ENCODE data around the gene HEXD. TPM values are rescaled to one million over a fixed set of nuclear protein-coding genes. Genes with fewer than 3 reads are reported as not detected.
"Not testable (repeated sequence)": the region's sequence is repeated elsewhere in the genome, so short reads cannot be mapped to it uniquely, and the experiment has no call there.

Gene HEXD
- total RNA-seq, 4 donors from 2014 or later: 10.6 to 42.0 (median 12.9) TPM

GRCh38 chr17:82372249-82373071, 45.7 kb upstream of the HEXD start:
- intact Hi-C loops (cut with DNase I): no loop called here
- no peak for DNase-seq

GRCh38 chr17:82373072-82373452, 45.1 kb upstream of the HEXD start:
- 75 to 83% methylated on average over 9 to 10 of the region's 10 CpGs for WGBS, 2 donors
- H3K4me3 ChIP-seq; intact Hi-C loops (cut with DNase I); H3K36me3 ChIP-seq; H3K27ac ChIP-seq; DNase-seq; H3K9me3 ChIP-seq: not testable (repeated sequence)
- H3K4me1 ChIP-seq: peaks cover 15 to 33% (median 21%) of the 10 kb centered on the region in 3 donors
- H3K27me3 ChIP-seq: peaks cover 20 to 96% (median 32%) of the 10 kb centered on the region in 4 donors

More at GRCh38 chr17:82372249-82373071, 45.7 kb upstream of the HEXD start:
- Histone ChIP-seq H3K4me3 (peak overlapping the region in 1 of 4 donors; percentile 61), H3K4me1 (peaks cover 15 to 33% (median 21%) of the 10 kb centered on the region in 3 donors), H3K36me3 (no peaks in the 10 kb centered on the region), H3K9me3 (no peaks in the 10 kb centered on the region), H3K27ac (no peak overlapping the region), H3K27me3 (peaks cover 20 to 96% (median 32%) of the 10 kb centered on the region in 4 donors)
- no peak for TF ChIP-seq POLR2A (IDR thresholded peaks at IDR 0.05)
- no peak for TF ChIP-seq CTCF (IDR thresholded peaks at IDR 0.05)
- WGBS, 2 donors: 64 to 65% methylated on average over 12 to 21 of the region's 41 CpGs

- Histone ChIP-seq H3K27ac (no peak overlapping the region), H3K4me1 (peaks cover 15 to 33% (median 21%) of the 10 kb centered on the region in 3 donors), H3K36me3 (no peaks in the 10 kb centered on the region), H3K4me3 (no peak overlapping the region), H3K9me3 (no peaks in the 10 kb centered on the region), H3K27me3 (peaks cover 20 to 96% (median 32%) of the 10 kb centered on the region in 4 donors)
- WGBS, 2 donors: 77 to 90% methylated on average over 2 to 21 of the region's 37 CpGs
- intact Hi-C loops (cut with DNase I): no loop called here
- DNase-seq: no peak
- TF ChIP-seq POLR2A (IDR thresholded peaks at IDR 0.05): no peak
- TF ChIP-seq CTCF (IDR thresholded peaks at IDR 0.05): no peak
Measured at GRCh38 chr17:82373731-82374625, 44.2 kb upstream of the HEXD start.

GRCh38 chr17:82374626-82375331, 43.4 kb upstream of the HEXD start:
- Histone ChIP-seq H3K4me3 (no peak overlapping the region), H3K27me3 (peaks cover 20 to 96% (median 26%) of the 10 kb centered on the region in 4 donors), H3K9me3 (no peaks in the 10 kb centered on the region), H3K4me1 (peaks cover 15 to 33% (median 21%) of the 10 kb centered on the region in 3 donors), H3K27ac (no peak overlapping the region), H3K36me3 (no peaks in the 10 kb centered on the region)
- WGBS, 2 donors: 0% methylated on average over 3 of the region's 79 CpGs; no CpG with 5 or more reads in 1 of the 2 donors
- no peak for TF ChIP-seq CTCF (IDR thresholded peaks at IDR 0.05)
- TF ChIP-seq POLR2A (IDR thresholded peaks at IDR 0.05): no peak
- no peak for DNase-seq
- intact Hi-C loops (cut with DNase I): no loop called here

- intact Hi-C loops (cut with DNase I): no loop called here
- Histone ChIP-seq H3K36me3 (no peaks in the 10 kb centered on the region), H3K27me3 (peaks cover 18 to 96% (median 22%) of the 10 kb centered on the region in 4 donors), H3K4me3 (no peak overlapping the region), H3K4me1 (peaks cover 13 to 27% (median 18%) of the 10 kb centered on the region in 3 donors), H3K27ac (no peak overlapping the region), H3K9me3 (no peaks in the 10 kb centered on the region)
- DNase-seq: no peak
- WGBS, 2 donors: 88% methylated on average over 7 of the region's 46 CpGs; no CpG with 5 or more reads in 1 of the 2 donors
- TF ChIP-seq POLR2A (IDR thresholded peaks at IDR 0.05) (no peak), CTCF (IDR thresholded peaks at IDR 0.05) (no peak)
Measured at GRCh38 chr17:82375359-82376041, 42.6 kb upstream of the HEXD start.

All from esophagus squamous epithelium (tissue), 5 donors.